Fibroblast of lung (primary cell): Measurements from ENCODE around the gene S100A14.

Source experiments
- CTCF ChIP-seq, 2 donors: IDR thresholded peaks in 1 of 2; conservative IDR thresholded peaks in 1 of 2; 1 replicate in 1 of 2; 2 replicates in 1 of 2; pipeline ENCODE4 v1.5.1; 2011 to 2012; ENCODE audit warnings: low read length in 2 of 2, control low read depth in 1 of 2, inconsistent platforms in 1 of 2, low read depth in 1 of 2, mild to moderate bottlenecking in 1 of 2
- EZH2 ChIP-seq: IDR thresholded peaks from 2 replicates; pipeline ENCODE4 v1.5.1; 2012; ENCODE audit warnings: low read length, control low read depth, mild to moderate bottlenecking; ENCODE audit errors: missing control alignments

GRCh38 chr1:153613406-153613805 is 2.7 kb downstream of the S100A14 start:
- no peak for TF ChIP-seq CTCF (conservative IDR thresholded peaks at IDR 0.05 in 1 of 2, IDR thresholded peaks at IDR 0.05 in 1 of 2; ENCODE audit: low read depth in 1 of 2, low read length in 2 of 2)
- TF ChIP-seq EZH2, result no peak
